ENCODE data around the gene FAM3A.
A peak's percentile ranks its signal among the peaks of the same experiment; 100 is the strongest.

Gene FAM3A

DNA sequence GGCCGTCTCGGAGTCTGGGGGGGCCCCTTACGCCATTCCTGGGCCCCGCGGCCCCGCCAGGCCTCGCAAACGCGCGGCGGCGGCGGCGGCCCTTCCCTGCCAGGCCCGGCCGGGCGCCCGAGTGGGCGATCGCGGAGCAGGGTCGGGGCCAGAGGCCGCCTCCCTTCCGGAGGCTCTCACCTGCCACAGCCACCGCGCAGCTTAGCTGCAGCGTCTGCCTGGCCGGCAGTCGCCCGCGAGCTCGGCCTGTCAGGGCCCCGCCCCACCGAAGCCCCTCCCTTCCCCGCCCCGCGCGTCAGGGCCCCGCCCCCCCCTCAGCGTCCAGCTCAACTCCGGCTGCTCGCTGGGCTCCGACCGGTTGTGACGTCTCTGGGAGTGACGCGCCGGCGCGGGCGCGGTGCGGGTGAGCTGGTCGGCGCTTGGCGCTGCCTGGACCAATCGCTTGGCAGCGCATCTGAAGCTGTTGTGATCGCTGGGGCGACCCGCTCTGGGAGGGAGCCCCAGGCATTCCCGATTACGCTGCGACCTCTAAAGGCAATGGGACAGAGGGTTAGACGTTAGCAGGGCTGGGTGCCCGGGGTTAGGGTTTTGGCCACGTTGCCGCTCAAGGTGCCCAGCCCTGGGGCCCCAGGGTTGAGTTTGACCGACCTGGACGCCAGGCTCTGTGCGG, 25.5 kb downstream of the FAM3A start, which contains the start of gene SLC10A3 (continued):
- TF ChIP-seq, protein P1, sequence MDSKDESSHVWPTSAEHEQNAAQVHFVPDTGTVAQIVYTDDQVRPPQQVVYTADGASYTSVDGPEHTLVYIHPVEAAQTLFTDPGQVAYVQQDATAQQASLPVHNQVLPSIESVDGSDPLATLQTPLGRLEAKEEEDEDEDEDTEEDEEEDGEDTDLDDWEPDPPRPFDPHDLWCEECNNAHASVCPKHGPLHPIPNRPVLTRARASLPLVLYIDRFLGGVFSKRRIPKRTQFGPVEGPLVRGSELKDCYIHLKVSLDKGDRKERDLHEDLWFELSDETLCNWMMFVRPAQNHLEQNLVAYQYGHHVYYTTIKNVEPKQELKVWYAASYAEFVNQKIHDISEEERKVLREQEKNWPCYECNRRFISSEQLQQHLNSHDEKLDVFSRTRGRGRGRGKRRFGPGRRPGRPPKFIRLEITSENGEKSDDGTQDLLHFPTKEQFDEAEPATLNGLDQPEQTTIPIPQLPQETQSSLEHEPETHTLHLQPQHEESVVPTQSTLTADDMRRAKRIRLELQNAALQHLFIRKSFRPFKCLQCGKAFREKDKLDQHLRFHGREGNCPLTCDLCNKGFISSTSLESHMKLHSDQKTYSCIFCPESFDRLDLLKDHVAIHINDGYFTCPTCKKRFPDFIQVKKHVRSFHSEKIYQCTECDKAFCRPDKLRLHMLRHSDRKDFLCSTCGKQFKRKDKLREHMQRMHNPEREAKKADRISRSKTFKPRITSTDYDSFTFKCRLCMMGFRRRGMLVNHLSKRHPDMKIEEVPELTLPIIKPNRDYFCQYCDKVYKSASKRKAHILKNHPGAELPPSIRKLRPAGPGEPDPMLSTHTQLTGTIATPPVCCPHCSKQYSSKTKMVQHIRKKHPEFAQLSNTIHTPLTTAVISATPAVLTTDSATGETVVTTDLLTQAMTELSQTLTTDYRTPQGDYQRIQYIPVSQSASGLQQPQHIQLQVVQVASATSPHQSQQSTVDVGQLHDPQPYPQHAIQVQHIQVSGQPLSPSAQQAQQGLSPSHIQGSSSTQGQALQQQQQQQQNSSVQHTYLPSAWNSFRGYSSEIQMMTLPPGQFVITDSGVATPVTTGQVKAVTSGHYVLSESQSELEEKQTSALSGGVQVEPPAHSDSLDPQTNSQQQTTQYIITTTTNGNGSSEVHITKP (tag by site-specific recombination; IDR thresholded peaks at IDR 0.05) = 0 out of 2 replicates have a peak, but pooled peaks have one; percentile 63
- TF ChIP-seq HOXD13 (CRISPR knock-in tag; IDR thresholded peaks at IDR 0.05; ENCODE audit: borderline replicate concordance) = no peak
- no peak for TF ChIP-seq ZNF473 (tag by site-specific recombination; IDR thresholded peaks at IDR 0.05)
- no peak for TF ChIP-seq SCRT1 (tag by site-specific recombination; IDR thresholded peaks at IDR 0.05; ENCODE audit: borderline replicate concordance)
- TF ChIP-seq PBX3 (CRISPR knock-in tag; IDR thresholded peaks at IDR 0.05) = no peak
- peak; percentile 67 for TF ChIP-seq SP3 (tag by site-specific recombination; IDR thresholded peaks at IDR 0.05)
- TF ChIP-seq ZNF549 (tag by site-specific recombination; IDR thresholded peaks at IDR 0.05) = no peak
- TF ChIP-seq SP7 (tag by site-specific recombination; IDR thresholded peaks at IDR 0.05) = peak; percentile 59
- TF ChIP-seq ZNF585B (tag by site-specific recombination; IDR thresholded peaks at IDR 0.05) = no peak
- peak; percentile 39 for TF ChIP-seq ZBTB21 (tag by site-specific recombination; IDR thresholded peaks at IDR 0.05)
- TF ChIP-seq ZNF610 (tag by site-specific recombination; IDR thresholded peaks at IDR 0.05; ENCODE audit: borderline replicate concordance) = no peak
- TF ChIP-seq HOXC10 (CRISPR knock-in tag; IDR thresholded peaks at IDR 0.05) = 0 out of 2 replicates have a peak, but pooled peaks have one; percentile 22
- no peak for TF ChIP-seq ZNF138 (tag by site-specific recombination; IDR thresholded peaks at IDR 0.05; ENCODE audit: borderline replicate concordance)
- no peak for TF ChIP-seq ZNF23 (tag by site-specific recombination; IDR thresholded peaks at IDR 0.05; ENCODE audit: borderline replicate concordance)
- TF ChIP-seq ZNF701 (tag by site-specific recombination; IDR thresholded peaks at IDR 0.05) = no peak
- TF ChIP-seq WT1 (tag by site-specific recombination; IDR thresholded peaks at IDR 0.05) = no peak
- TF ChIP-seq ZSCAN23 (tag by site-specific recombination; IDR thresholded peaks at IDR 0.05) = no peak
- TF ChIP-seq ZNF148 (tag by site-specific recombination; IDR thresholded peaks at IDR 0.05; ENCODE audit: borderline replicate concordance) = no peak
- peak; percentile 38; the same call in 1 of the 2 replicates for TF ChIP-seq PATZ1 (tag by site-specific recombination; IDR thresholded peaks at IDR 0.05)
- no peak for TF ChIP-seq ZNF175 (tag by site-specific recombination; IDR thresholded peaks at IDR 0.05)
- TF ChIP-seq SP2 (tag by site-specific recombination; IDR thresholded peaks at IDR 0.05) = peak; percentile 83
- TF ChIP-seq ZNF76 (tag by site-specific recombination; IDR thresholded peaks at IDR 0.05; ENCODE audit: borderline replicate concordance, low read depth) = no peak
- TF ChIP-seq ZBTB17 (tag by site-specific recombination; IDR thresholded peaks at IDR 0.05) = peak; percentile 92
- TF ChIP-seq, protein P2, sequence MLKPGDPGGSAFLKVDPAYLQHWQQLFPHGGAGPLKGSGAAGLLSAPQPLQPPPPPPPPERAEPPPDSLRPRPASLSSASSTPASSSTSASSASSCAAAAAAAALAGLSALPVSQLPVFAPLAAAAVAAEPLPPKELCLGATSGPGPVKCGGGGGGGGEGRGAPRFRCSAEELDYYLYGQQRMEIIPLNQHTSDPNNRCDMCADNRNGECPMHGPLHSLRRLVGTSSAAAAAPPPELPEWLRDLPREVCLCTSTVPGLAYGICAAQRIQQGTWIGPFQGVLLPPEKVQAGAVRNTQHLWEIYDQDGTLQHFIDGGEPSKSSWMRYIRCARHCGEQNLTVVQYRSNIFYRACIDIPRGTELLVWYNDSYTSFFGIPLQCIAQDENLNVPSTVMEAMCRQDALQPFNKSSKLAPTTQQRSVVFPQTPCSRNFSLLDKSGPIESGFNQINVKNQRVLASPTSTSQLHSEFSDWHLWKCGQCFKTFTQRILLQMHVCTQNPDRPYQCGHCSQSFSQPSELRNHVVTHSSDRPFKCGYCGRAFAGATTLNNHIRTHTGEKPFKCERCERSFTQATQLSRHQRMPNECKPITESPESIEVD (tag by site-specific recombination; IDR thresholded peaks at IDR 0.05) = no peak

All from HEK293 (cell line).